K562 (cell line): ENCODE data around the gene ENDOV. TPM values are rescaled to one million over a fixed set of nuclear protein-coding genes. Genes with fewer than 3 reads are reported as not detected.

ENCODE experiments used
- ATAC-seq: fragments of 200-7000 bp; cut with Tn5 transposase; 3 replicates; pipeline ENCODE4 v1.9.1; 2020; ENCODE audit warnings: moderate library complexity
- BruUV-seq: library from RNA; stranded (reverse); fragments of 400-500 nt; replicated peaks from 2 replicates; lab custom pipeline; 2021; lab: Mats Ljungman, UMichigan
- CTCF ChIA-PET: fragments of 300-600 bp; formaldehyde crosslinking; extraction: SDS; loops from one replicate; lab custom pipeline; 2021; ENCODE audit warnings: low intra/inter-chr PET ratio; lab: Yijun Ruan, JAX
- POLR2A ChIA-PET: fragments of 300-600, 350-650 bp; sonication (Branson Sonifier 250); formaldehyde crosslinking; extraction: SDS; loops from one replicate; lab custom pipeline; 2021; ENCODE audit warnings: antibody characterized with exemption, inconsistent platforms; lab: Yijun Ruan, JAX
- DNase-seq, 4 experiments: peaks; one replicate each; pipeline versions ENCODE4 v3.0.0 to v3.0.0-alpha.2; 2011 to 2018; ENCODE audit warnings: low spot score in 3 of 4, mixed read lengths in 3 of 4; ENCODE audit errors: extremely low read depth in 1 of 4
- FAIRE-seq: peaks from 2 replicates; lab custom pipeline; 2011; peaks lifted over from hg19 to GRCh38; lab: Jason Lieb, UNC
- H2AFZ ChIP-seq: 2 replicates; pipeline ENCODE4 v1.6.0; 2011; ENCODE audit warnings: low read depth, low read length, control low read depth, inconsistent platforms
- H3K27ac ChIP-seq: fragments of 200-600 bp; 3 replicates; pipeline ENCODE4 v1.8.0; 2011; ENCODE audit warnings: low read depth, mild to moderate bottlenecking, control low read depth, inconsistent platforms, low read length, moderate library complexity, mixed read lengths; ENCODE audit errors: extremely low read depth
- H3K27me3 ChIP-seq, 2 experiments: fragments of 300-600 bp in 1 of 2; 2 replicates in 1 of 2; 3 replicates in 1 of 2; pipeline versions ENCODE4 v1.6.0 to v1.8.0; 2011; ENCODE audit warnings: inconsistent platforms in 2 of 2, low read length in 2 of 2, mild to moderate bottlenecking in 1 of 2, mixed read lengths in 1 of 2, moderate library complexity in 1 of 2; ENCODE audit not compliant: control insufficient read depth in 2 of 2, insufficient read depth in 2 of 2
- H3K36me3 ChIP-seq: fragments of 300-600 bp; 3 replicates; pipeline ENCODE4 v1.8.0; 2011; ENCODE audit warnings: mild to moderate bottlenecking, low read length, inconsistent platforms; ENCODE audit not compliant: control insufficient read depth, insufficient read depth
- H3K4me1 ChIP-seq, 2 experiments: fragments of 200-600 bp in 1 of 2; replicated peaks in 1 of 2; 2 replicates in 1 of 2; 3 replicates in 1 of 2; pipeline versions ENCODE4 v1.5.1 to v1.8.0; 2011; ENCODE audit warnings: inconsistent platforms in 2 of 2, low read length in 2 of 2, mild to moderate bottlenecking in 1 of 2, mixed read lengths in 1 of 2, moderate library complexity in 1 of 2; ENCODE audit not compliant: control insufficient read depth in 2 of 2, insufficient read depth in 2 of 2
- H3K4me2 ChIP-seq: 2 replicates; pipeline ENCODE4 v1.6.1; 2011; ENCODE audit warnings: low read length, control low read depth, inconsistent platforms, mixed read lengths; ENCODE audit not compliant: insufficient read depth
- H3K4me3 ChIP-seq: fragments of 200-600 bp; sonication (generic), shearing (Covaris generic); 2 replicates; pipeline ENCODE4 v1.5.1; 2016; ENCODE audit warnings: control low read depth, inconsistent platforms
- H3K79me2 ChIP-seq: fragments of 200-600 bp; 3 replicates; pipeline ENCODE4 v1.8.0; 2011; ENCODE audit warnings: low read length, inconsistent platforms; ENCODE audit not compliant: control insufficient read depth, insufficient read depth
- H3K9ac ChIP-seq, 2 experiments: 2 replicates each; pipeline versions ENCODE4 v1.6.0 to v1.6.1; 2011; ENCODE audit warnings: low read depth in 2 of 2, low read length in 2 of 2, control low read depth in 1 of 2, inconsistent platforms in 1 of 2, mild to moderate bottlenecking in 1 of 2, mixed read lengths in 1 of 2; ENCODE audit not compliant: insufficient read depth in 1 of 2
- H3K9me1 ChIP-seq: one replicate; pipeline ENCODE4 v1.6.0; 2011; ENCODE audit warnings: inconsistent platforms, mild to moderate bottlenecking, low read length, moderate library complexity; ENCODE audit not compliant: control insufficient read depth, insufficient read depth
- H3K9me3 ChIP-seq: replicated peaks from 2 replicates; pipeline ENCODE4 v1.5.1; 2011; ENCODE audit warnings: low read depth, low read length, inconsistent platforms; ENCODE audit not compliant: control insufficient read depth, insufficient read depth
- H4K20me1 ChIP-seq: replicated peaks from 2 replicates; pipeline ENCODE4 v1.6.1; 2011; ENCODE audit warnings: low read length, inconsistent platforms, mixed read lengths; ENCODE audit not compliant: control insufficient read depth, insufficient read depth
- BRCA1 ChIP-seq, 2 experiments: fragments of 450-650 bp in 1 of 2; sonication (generic) in 1 of 2; formaldehyde crosslinking in 1 of 2; IDR thresholded peaks; 2 replicates each; pipeline versions ENCODE4 v1.5.0 to v1.6.1; 2017 to 2020; ENCODE audit warnings: mild to moderate bottlenecking in 1 of 2, missing genetic modification reagents in 1 of 2
- BRF1 ChIP-seq: IDR thresholded peaks from 3 replicates; pipeline ENCODE4 v1.6.1; 2011; ENCODE audit warnings: borderline replicate concordance, mild to moderate bottlenecking; ENCODE audit not compliant: insufficient read length; ENCODE audit errors: extremely low read depth
- FOSL1 ChIP-seq: fragments of 200-800 bp; sonication (Bioruptor generic); conservative IDR thresholded peaks from 2 replicates; pipeline ENCODE4 v1.6.1; 2016; ENCODE audit warnings: missing genetic modification characterization, missing compliant biosample characterization
- MED1 ChIP-seq: sonication (generic); formaldehyde crosslinking; IDR thresholded peaks from 2 replicates; pipeline ENCODE4 v1.8.1; 2023; ENCODE audit warnings: missing genetic modification reagents, borderline replicate concordance
- MGA ChIP-seq: fragments of 450-650 bp; IDR thresholded peaks from 2 replicates; pipeline ENCODE4 v1.6.1; 2016; ENCODE audit warnings: mild to moderate bottlenecking, moderate library complexity
- RBM39 ChIP-seq: fragments of 200-400 bp; formaldehyde crosslinking; optimal IDR thresholded peaks from 2 replicates; pipeline ENCODE3; 2018; ENCODE audit warnings: low read depth, low read length
- ZBTB8A ChIP-seq: fragments of 450-650 bp; IDR thresholded peaks from 2 replicates; pipeline ENCODE4 v1.6.1; 2018; ENCODE audit warnings: mild to moderate bottlenecking, moderate library complexity; ENCODE audit not compliant: partially characterized antibody
- ZNF77 ChIP-seq: fragments of 250-450 bp; sonication (Bioruptor Pico); IDR thresholded peaks from 2 replicates; pipeline ENCODE4 v1.5.0; 2020
- WGBS: fragments of 100-300 bp; shearing (Covaris generic); methylation state at CpG from one replicate; pipeline ENCODE4 v1.1.6; 2016; ENCODE audit warnings: low coverage, mixed read lengths; ENCODE audit not compliant: insufficient coverage; ENCODE audit errors: missing lambda C conversion rate; 5-methylcytosine and 5-hydroxymethylcytosine counted together
- in situ Hi-C: fragments of 300-500 bp; cut with MboI; formaldehyde crosslinking; loops from 4 replicates; pipeline ENCODE4 v1.15.0; 2018; ENCODE audit warnings: inconsistent platforms, mixed read lengths
- intact Hi-C: fragments of 100-400 bp; cut with micrococcal nuclease; formaldehyde crosslinking; loops from 2 replicates; pipeline ENCODE4 v1.14.2; 2022
- polyA plus RNA-seq, 8 experiments: library from polyadenylated mRNA; depleted of rRNA in 4 of 8; stranded (reverse) in 5 of 8; unstranded in 3 of 8; fragments of >200 nt; fragmentation: Nextera tagmentation in 2 of 8; fragmentation: Illumina TruSeq in 1 of 8; extraction: Ambion mirVana in 2 of 8; extraction: Trizol in 1 of 8; gene quantifications; 2 replicates each; pipeline versions ENCODE4 v1.2.1 to v1.2.3, GENCODE V29; 2011 to 2014; ENCODE audit warnings: inconsistent platforms in 1 of 8, missing spikeins in 1 of 8
- total RNA-seq, 7 experiments: library from RNA; depleted of rRNA in 6 of 7; stranded (reverse); fragments of >200 nt in 6 of 7; fragmentation: Illumina TruSeq in 2 of 7; extraction: Trizol in 2 of 7; gene quantifications; 2 replicates each; pipeline versions ENCODE4 v1.2.1 to v1.2.3, GENCODE V29; 2011 to 2021; ENCODE audit warnings: low replicate concordance in 1 of 7

ENDOV gene
- total and polyA plus RNA-seq, 9 of the 15 experiments (the other 6 are each of a cell fraction or from before 2014, with no cell fraction given), result 1.2 to 8.2 (median 3.7) TPM

- TF ChIP-seq ZNF77, result no peak
Observed at GRCh38 chr17:80384078-80384960, 30.6 kb upstream of the ENDOV start (continued).

GRCh38 chr17:80385046-80385445, 29.9 kb upstream of the ENDOV start:
- intact Hi-C loops (no loop called here), in situ Hi-C loops (no loop called here)
- CTCF ChIA-PET, result no interaction called here
- TF ChIP-seq BRCA1 (IDR thresholded peaks at IDR 0.05) (no peak), BRCA1 (CRISPR knock-in tag; IDR thresholded peaks at IDR 0.05) (no peak), BRF1 (no peak), RBM39 (no peak), MGA (no peak), FOSL1 (no peak), ZBTB8A (no peak), MED1 (CRISPR knock-in tag) (no peak)

More at GRCh38 chr17:80385046-80385445, 29.9 kb upstream of the ENDOV start:
- WGBS, result 82% methylated on average over 9 of the region's 9 CpGs
- ATAC-seq (no peak), FAIRE-seq (no peak), DNase-seq (no peak)
- H3K4me3 ChIP-seq, result no peak overlapping the region
- H3K79me2 ChIP-seq, result no peaks in the 10 kb centered on the region
- peaks cover 77% of the 10 kb centered on the region; the same call in 2 of the 3 replicates for H3K36me3 ChIP-seq
- H3K9me3 ChIP-seq, result no peaks in the 10 kb centered on the region
- H3K27ac ChIP-seq, result no peak overlapping the region
- no peaks in the 10 kb centered on the region for H4K20me1 ChIP-seq
- H3K9ac ChIP-seq, result peak overlapping the region in 1 of 2 experiments; percentile 28; a peak in 1 of 4 replicates
- H3K9me1 ChIP-seq, result peaks cover 2% of the 10 kb centered on the region
- H3K4me1 ChIP-seq, result no peaks in the 10 kb centered on the region
- no peak overlapping the region for H2AFZ ChIP-seq
- POLR2A ChIA-PET, result interaction anchor here (0.6 to 1.0 kb wide), 2 partner anchors 10 to 336 kb away, joined by 4 read pairs; no protein-coding TSS in a partner anchor
- no peak overlapping the region for H3K4me2 ChIP-seq
- no peaks in the 10 kb centered on the region for H3K27me3 ChIP-seq
- BruUV-seq, result no TSS peak
